DOHH2 (cell line): ENCODE results near the gene ANKDD1B.

Experiments
- H3F3A ChIP-seq: fragments of 200-600 bp; sonication (generic), shearing (Covaris generic); 2 replicates; pipeline ENCODE4 v1.6.0; 2016; ENCODE audit warnings: antibody characterized with exemption, mild to moderate bottlenecking; ENCODE audit not compliant: control insufficient read depth, insufficient read depth
- H3K27ac ChIP-seq: fragments of 200-600 bp; sonication (generic); 2 replicates; pipeline ENCODE4 v1.5.1; 2014; ENCODE audit warnings: low read depth, mild to moderate bottlenecking, low read length, moderate library complexity
- H3K27me3 ChIP-seq: fragments of 200-600 bp; sonication (generic); 2 replicates; pipeline ENCODE4 v1.6.1; 2014; ENCODE audit warnings: mild to moderate bottlenecking, low read length, mixed read lengths; ENCODE audit not compliant: control insufficient read depth
- H3K36me3 ChIP-seq: fragments of 200-600 bp; sonication (generic); 2 replicates; pipeline ENCODE4 v1.6.1; 2014; ENCODE audit warnings: mild to moderate bottlenecking, low read length, moderate library complexity, mixed read lengths; ENCODE audit not compliant: control insufficient read depth
- H3K4me1 ChIP-seq: fragments of 200-600 bp; sonication (generic); 2 replicates; pipeline ENCODE4 v1.6.1; 2014; ENCODE audit warnings: mild to moderate bottlenecking, low read length, mixed read lengths; ENCODE audit not compliant: control insufficient read depth
- H3K4me2 ChIP-seq: fragments of 200-600 bp; sonication (generic); 2 replicates; pipeline ENCODE4 v1.6.0; 2014; ENCODE audit warnings: mild to moderate bottlenecking, low read length, moderate library complexity
- H3K4me3 ChIP-seq: fragments of 200-600 bp; sonication (generic); 2 replicates; pipeline ENCODE4 v1.5.1; 2014; ENCODE audit warnings: mild to moderate bottlenecking, low read length, mixed read lengths
- H3K79me2 ChIP-seq: fragments of 200-600 bp; sonication (generic); 2 replicates; pipeline ENCODE4 v1.6.1; 2014; ENCODE audit warnings: mild to moderate bottlenecking, low read length, mixed read lengths; ENCODE audit not compliant: control insufficient read depth
- H3K9me2 ChIP-seq: fragments of 200-600 bp; sonication (generic); replicated peaks from 2 replicates; pipeline ENCODE4 v1.6.1; 2014; ENCODE audit warnings: mild to moderate bottlenecking, low read length, mixed read lengths; ENCODE audit not compliant: control insufficient read depth
- H3K9me3 ChIP-seq: fragments of 200-600 bp; sonication (generic); 2 replicates; pipeline ENCODE4 v1.6.1; 2014; ENCODE audit warnings: antibody characterized with exemption, low read length, mixed read lengths; ENCODE audit not compliant: control insufficient read depth, insufficient read depth
- H4K20me1 ChIP-seq: fragments of 200-600 bp; sonication (generic); 2 replicates; pipeline ENCODE4 v1.6.0; 2014; ENCODE audit warnings: low read depth, mild to moderate bottlenecking, antibody characterized with exemption, low read length, moderate library complexity; ENCODE audit not compliant: control insufficient read depth, insufficient read depth
- CTCF ChIP-seq: fragments of 200-600 bp; sonication (generic); IDR thresholded peaks from one replicate; pipeline ENCODE4 v1.5.1; 2014; ENCODE audit warnings: antibody characterized with exemption, mild to moderate bottlenecking, low read depth, low read length; ENCODE audit not compliant: poor library complexity, severe bottlenecking
- EZH2phosphoT487 ChIP-seq: fragments of 200-600 bp; sonication (generic); IDR thresholded peaks from 2 replicates; pipeline ENCODE4 v1.6.1; 2017; ENCODE audit warnings: borderline replicate concordance, mild to moderate bottlenecking, antibody characterized with exemption, low read length, moderate library complexity, mixed read lengths

ANKDD1B gene

GRCh38 chr5:75656311-75657003 lies 45.2 kb downstream of the ANKDD1B start:
- no peak for TF ChIP-seq EZH2phosphoT487
- no peak for TF ChIP-seq CTCF
- Histone ChIP-seq H3K4me3 (no peak overlapping the region), H3K4me1 (no peaks in the 10 kb centered on the region), H3K27me3 (no peaks in the 10 kb centered on the region), H3K9me3 (no peaks in the 10 kb centered on the region), H3K9me2 (no peaks in the 10 kb centered on the region), H3F3A (no peaks in the 10 kb centered on the region), H3K36me3 (no peaks in the 10 kb centered on the region), H3K27ac (no peak overlapping the region), H3K79me2 (no peaks in the 10 kb centered on the region), H4K20me1 (no peaks in the 10 kb centered on the region), H3K4me2 (no peak overlapping the region)

GRCh38 chr5:75659791-75660450 lies 48.7 kb downstream of the ANKDD1B start:
- H3K27me3 ChIP-seq, result no peaks in the 10 kb centered on the region
- H3K27ac ChIP-seq, result no peak overlapping the region
- TF ChIP-seq EZH2phosphoT487, result no peak
- TF ChIP-seq CTCF, result no peak
- no peak overlapping the region for H3K4me2 ChIP-seq
- no peaks in the 10 kb centered on the region for H4K20me1 ChIP-seq
- H3K9me2 ChIP-seq, result no peaks in the 10 kb centered on the region
- H3K36me3 ChIP-seq, result no peaks in the 10 kb centered on the region
- no peaks in the 10 kb centered on the region for H3F3A ChIP-seq
- H3K9me3 ChIP-seq, result no peaks in the 10 kb centered on the region
- H3K79me2 ChIP-seq, result no peaks in the 10 kb centered on the region
- no peaks in the 10 kb centered on the region for H3K4me1 ChIP-seq
- H3K4me3 ChIP-seq, result no peak overlapping the region

GRCh38 chr5:75660678-75661465 lies 49.6 kb downstream of the ANKDD1B start:
- H3K27ac ChIP-seq, result no peak overlapping the region
- H3K4me2 ChIP-seq, result no peak overlapping the region
- H3K36me3 ChIP-seq, result no peaks in the 10 kb centered on the region
- no peaks in the 10 kb centered on the region for H3K79me2 ChIP-seq
- no peaks in the 10 kb centered on the region for H4K20me1 ChIP-seq
- H3K9me3 ChIP-seq, result no peaks in the 10 kb centered on the region
- H3K27me3 ChIP-seq, result no peaks in the 10 kb centered on the region
- TF ChIP-seq EZH2phosphoT487 (no peak), CTCF (no peak)
- no peak overlapping the region for H3K4me3 ChIP-seq
- no peaks in the 10 kb centered on the region for H3F3A ChIP-seq
- H3K9me2 ChIP-seq, result no peaks in the 10 kb centered on the region
- peaks cover 3% of the 10 kb centered on the region; the same call in 1 of the 2 replicates for H3K4me1 ChIP-seq
